HepG2 (cell line): ENCODE measurements around the gene CYTH2. TPM values are rescaled to one million over a fixed set of nuclear protein-coding genes. Genes with fewer than 3 reads are reported as not detected.

ENCODE experiments used
- ARHGAP35 ChIP-seq: sonication (generic); formaldehyde crosslinking; IDR thresholded peaks from 2 replicates; pipeline ENCODE4 v1.9.0; 2022; ENCODE audit warnings: mild to moderate bottlenecking, inconsistent platforms, moderate library complexity, missing genetic modification reagents, borderline replicate concordance
- ELF4 ChIP-seq: sonication (generic); formaldehyde crosslinking; IDR thresholded peaks from 2 replicates; pipeline ENCODE4 v1.5.0; 2020; ENCODE audit warnings: missing genetic modification reagents, mild to moderate bottlenecking, moderate library complexity, borderline replicate concordance
- ERF ChIP-seq: IDR thresholded peaks from 2 replicates; pipeline ENCODE4 v1.6.1; 2018; ENCODE audit warnings: missing biosample characterization, missing genetic modification reagents
- HDAC2 ChIP-seq: sonication (generic); formaldehyde crosslinking; IDR thresholded peaks from 2 replicates; pipeline ENCODE4 v1.4.0; 2020; ENCODE audit warnings: missing genetic modification reagents
- MATR3 ChIP-seq: sonication (generic); formaldehyde crosslinking; IDR thresholded peaks from 2 replicates; pipeline ENCODE4 v1.4.0; 2020; ENCODE audit warnings: missing genetic modification reagents
- NFRKB ChIP-seq: fragments of 450-650 bp; IDR thresholded peaks from 2 replicates; pipeline ENCODE4 v1.6.1; 2017
- NR2F1 ChIP-seq, 2 experiments: fragments of 450-650 bp in 1 of 2; formaldehyde crosslinking in 1 of 2; IDR thresholded peaks; 2 replicates each; pipeline versions ENCODE4 v1.5.0 to v1.6.1; 2016 to 2020; ENCODE audit warnings: mild to moderate bottlenecking in 1 of 2, missing compliant biosample characterization in 1 of 2, missing genetic modification reagents in 1 of 2, moderate library complexity in 1 of 2
- PATZ1 ChIP-seq: sonication (generic); formaldehyde crosslinking; IDR thresholded peaks from 2 replicates; pipeline ENCODE4 v1.4.0; 2020; ENCODE audit warnings: missing genetic modification reagents
- SIX4 ChIP-seq: sonication (generic); formaldehyde crosslinking; IDR thresholded peaks from 2 replicates; pipeline ENCODE4 v1.4.0; 2020; ENCODE audit warnings: missing genetic modification reagents
- ZBTB44 ChIP-seq: sonication (generic); formaldehyde crosslinking; IDR thresholded peaks from 2 replicates; pipeline ENCODE4 v1.4.0; 2020; ENCODE audit warnings: missing genetic modification reagents
- ZNF292 ChIP-seq: sonication (generic); formaldehyde crosslinking; IDR thresholded peaks from 2 replicates; pipeline ENCODE4 v1.8.1; 2022; ENCODE audit warnings: mild to moderate bottlenecking, low read depth, missing genetic modification reagents, borderline replicate concordance
- ZNF768 ChIP-seq: sonication (generic); formaldehyde crosslinking; IDR thresholded peaks from 2 replicates; pipeline ENCODE4 v1.4.0; 2020; ENCODE audit warnings: missing genetic modification reagents
- ZNF776 ChIP-seq: sonication (generic); formaldehyde crosslinking; IDR thresholded peaks from 2 replicates; pipeline ENCODE4 v1.4.0; 2020; ENCODE audit warnings: mild to moderate bottlenecking, missing genetic modification reagents
- polyA plus RNA-seq, 8 experiments: library from polyadenylated mRNA; depleted of rRNA in 3 of 8; stranded (reverse) in 7 of 8; unstranded in 1 of 8; fragments of >200 nt; fragmentation: Illumina TruSeq in 4 of 8; extraction: Trizol in 4 of 8; gene quantifications; 2 replicates each; pipeline versions ENCODE4 v1.2.1 to v1.2.3, GENCODE V29; 2011 to 2016; ENCODE audit warnings: low read depth in 4 of 8, missing spikeins in 1 of 8, mixed read lengths in 1 of 8; ENCODE audit not compliant: insufficient read depth in 1 of 8
- total RNA-seq, 5 experiments: library from RNA; depleted of rRNA; stranded (reverse); fragments of >200 nt; fragmentation: Illumina TruSeq; extraction: Trizol; gene quantifications; 2 replicates each; pipeline ENCODE4 v1.2.3, GENCODE V29; 2016; ENCODE audit warnings: low read depth in 1 of 5
- TF ChIP-seq, protein P1 (sequence below): sonication (generic); formaldehyde crosslinking; conservative IDR thresholded peaks from 2 replicates; pipeline ENCODE4 v1.4.0; 2020; ENCODE audit warnings: missing genetic modification reagents
- TF ChIP-seq, protein P2 (sequence below): sonication (generic); formaldehyde crosslinking; IDR thresholded peaks from 2 replicates; pipeline ENCODE4 v1.4.0; 2020; ENCODE audit warnings: low read depth, mild to moderate bottlenecking, missing genetic modification reagents

CYTH2 gene
- total and polyA plus RNA-seq, 2 of the 13 experiments (the other 11 are each of a cell fraction or from before 2014, with no cell fraction given), result 16.5 to 39.3 TPM

GRCh38 chr19:48443731-48444128 is 25.4 kb upstream of the CYTH2 start (continued):
- TF ChIP-seq, protein P1, sequence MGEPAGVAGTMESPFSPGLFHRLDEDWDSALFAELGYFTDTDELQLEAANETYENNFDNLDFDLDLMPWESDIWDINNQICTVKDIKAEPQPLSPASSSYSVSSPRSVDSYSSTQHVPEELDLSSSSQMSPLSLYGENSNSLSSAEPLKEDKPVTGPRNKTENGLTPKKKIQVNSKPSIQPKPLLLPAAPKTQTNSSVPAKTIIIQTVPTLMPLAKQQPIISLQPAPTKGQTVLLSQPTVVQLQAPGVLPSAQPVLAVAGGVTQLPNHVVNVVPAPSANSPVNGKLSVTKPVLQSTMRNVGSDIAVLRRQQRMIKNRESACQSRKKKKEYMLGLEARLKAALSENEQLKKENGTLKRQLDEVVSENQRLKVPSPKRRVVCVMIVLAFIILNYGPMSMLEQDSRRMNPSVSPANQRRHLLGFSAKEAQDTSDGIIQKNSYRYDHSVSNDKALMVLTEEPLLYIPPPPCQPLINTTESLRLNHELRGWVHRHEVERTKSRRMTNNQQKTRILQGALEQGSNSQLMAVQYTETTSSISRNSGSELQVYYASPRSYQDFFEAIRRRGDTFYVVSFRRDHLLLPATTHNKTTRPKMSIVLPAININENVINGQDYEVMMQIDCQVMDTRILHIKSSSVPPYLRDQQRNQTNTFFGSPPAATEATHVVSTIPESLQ (CRISPR knock-in tag), result no peak
- TF ChIP-seq NR2F1 (CRISPR knock-in tag; IDR thresholded peaks at IDR 0.05) (no peak), HDAC2 (CRISPR knock-in tag) (no peak), SIX4 (CRISPR knock-in tag) (no peak), PATZ1 (CRISPR knock-in tag) (peak; percentile 8; the same call in 1 of the 2 replicates), ZNF768 (CRISPR knock-in tag) (0 out of 2 replicates have a peak, but pooled peaks have one; percentile 16), ZBTB44 (CRISPR knock-in tag) (no peak), NFRKB (no peak), ELF4 (CRISPR knock-in tag) (no peak), ERF (no peak), ARHGAP35 (CRISPR knock-in tag) (no peak), ZNF292 (CRISPR knock-in tag) (no peak), ZNF776 (CRISPR knock-in tag) (no peak), MATR3 (CRISPR knock-in tag) (no peak)
- TF ChIP-seq, protein P2, sequence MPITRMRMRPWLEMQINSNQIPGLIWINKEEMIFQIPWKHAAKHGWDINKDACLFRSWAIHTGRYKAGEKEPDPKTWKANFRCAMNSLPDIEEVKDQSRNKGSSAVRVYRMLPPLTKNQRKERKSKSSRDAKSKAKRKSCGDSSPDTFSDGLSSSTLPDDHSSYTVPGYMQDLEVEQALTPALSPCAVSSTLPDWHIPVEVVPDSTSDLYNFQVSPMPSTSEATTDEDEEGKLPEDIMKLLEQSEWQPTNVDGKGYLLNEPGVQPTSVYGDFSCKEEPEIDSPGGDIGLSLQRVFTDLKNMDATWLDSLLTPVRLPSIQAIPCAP (CRISPR knock-in tag), result no peak
- TF ChIP-seq, all 625 proteins: peak for 9
